OCI-LY1 (cell line): ENCODE data around the gene DLX2.

ENCODE experiments used
- CTCF ChIP-seq: fragments of 200-600 bp; sonication (generic), shearing (Covaris generic); IDR thresholded peaks from 2 replicates; pipeline ENCODE4 v1.5.1; 2017; ENCODE audit warnings: mild to moderate bottlenecking, antibody characterized with exemption, low read length, moderate library complexity, mixed read lengths
- EZH2 ChIP-seq: fragments of 200-600 bp; sonication (generic), shearing (Covaris generic); IDR thresholded peaks from 2 replicates; pipeline ENCODE4 v1.8.0; 2017; ENCODE audit warnings: borderline replicate concordance, mixed run types, mild to moderate bottlenecking, antibody characterized with exemption, low read length, moderate library complexity, mixed read lengths

GRCh38 chr2:172089005-172089504, 13.6 kb downstream of the DLX2 start:
- no peak for TF ChIP-seq CTCF
- no peak for TF ChIP-seq EZH2
